Measurements from ENCODE around the gene KRTAP4-1.
"Not testable (repeated sequence)": the region's sequence is repeated elsewhere in the genome, so short reads cannot be mapped to it uniquely, and the experiment has no call there.

Gene KRTAP4-1

GRCh38 chr17:41184480-41184961 lies at the start of gene KRTAP4-1:
Gene KRTAP4-1, minus strand, starts transcription at chr17:41184911. Its CDS starts 57 bp downstream, at chr17:41184854.
- ATAC-seq = no peak
- no peak for DNase-seq

DNA sequence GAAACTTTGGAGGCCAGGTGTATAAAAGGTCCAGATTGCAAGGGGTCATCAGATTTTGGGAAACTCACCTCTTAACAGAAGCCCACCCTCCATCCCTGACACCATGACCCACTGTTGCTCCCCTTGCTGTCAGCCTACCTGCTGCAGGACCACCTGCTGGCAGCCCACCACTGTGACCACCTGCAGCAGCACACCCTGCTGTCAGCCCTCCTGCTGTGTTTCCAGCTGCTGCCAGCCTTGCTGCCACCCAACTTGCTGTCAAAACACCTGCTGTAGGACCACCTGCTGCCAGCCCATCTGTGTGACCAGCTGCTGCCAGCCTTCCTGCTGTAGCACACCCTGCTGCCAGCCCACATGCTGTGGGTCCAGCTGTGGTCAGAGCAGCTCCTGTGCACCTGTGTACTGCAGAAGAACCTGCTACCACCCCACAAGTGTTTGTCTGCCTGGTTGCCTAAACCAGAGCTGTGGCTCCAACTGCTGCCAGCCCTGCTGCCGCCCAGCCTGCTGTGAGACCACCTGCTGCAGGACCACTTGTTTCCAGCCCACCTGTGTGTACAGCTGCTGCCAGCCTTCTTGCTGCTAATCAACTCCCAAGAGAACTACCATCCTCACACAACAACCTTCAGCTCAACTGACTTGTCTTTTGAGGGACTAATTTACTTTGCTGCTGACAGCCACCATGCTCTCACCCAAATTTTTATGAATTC lies 47.8 kb upstream of the KRTAP4-1 start, which contains the start of gene KRTAP9-3:
Gene KRTAP9-3 (plus strand): TSS at position 51 of the 707 bp plus-strand sequence. CDS start 53 bp downstream, at position 104.
- not testable (repeated sequence) for DNase-seq, ATAC-seq

GRCh38 chr17:41231731-41232130 lies 47.0 kb upstream of the KRTAP4-1 start:
- no peak for ATAC-seq
- no peak for DNase-seq

- ATAC-seq (no peak), DNase-seq (no peak)
Observed at GRCh38 chr17:41230094-41230493, 45.4 kb upstream of the KRTAP4-1 start.

DNA sequence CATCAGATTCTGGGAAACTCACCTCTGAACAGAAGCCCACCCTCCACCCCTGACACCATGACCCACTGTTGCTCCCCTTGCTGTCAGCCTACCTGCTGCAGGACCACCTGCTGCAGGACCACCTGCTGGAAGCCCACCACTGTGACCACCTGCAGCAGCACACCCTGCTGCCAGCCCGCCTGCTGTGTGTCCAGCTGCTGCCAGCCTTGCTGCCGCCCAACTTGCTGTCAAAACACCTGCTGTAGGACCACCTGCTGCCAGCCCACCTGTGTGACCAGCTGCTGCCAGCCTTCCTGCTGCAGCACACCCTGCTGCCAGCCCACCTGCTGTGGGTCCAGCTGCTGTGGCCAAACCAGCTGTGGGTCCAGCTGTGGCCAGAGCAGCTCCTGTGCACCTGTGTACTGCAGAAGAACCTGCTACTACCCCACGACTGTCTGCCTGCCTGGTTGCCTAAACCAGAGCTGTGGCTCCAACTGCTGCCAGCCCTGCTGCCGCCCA lies 41.9 kb upstream of the KRTAP4-1 start, which contains the start of gene KRTAP9-2:
Gene KRTAP9-2 (plus strand): TSS at position 51 of the 498 bp plus-strand sequence. CDS start 7 bp downstream, at position 58.
- not testable (repeated sequence) for ATAC-seq, DNase-seq

- no peak for ATAC-seq
- no peak for DNase-seq
Observed at GRCh38 chr17:41226051-41226450, 41.3 kb upstream of the KRTAP4-1 start.

- DNase-seq = no peak
- no peak for ATAC-seq
Observed at GRCh38 chr17:41223821-41224220, 39.1 kb upstream of the KRTAP4-1 start.

DNA sequence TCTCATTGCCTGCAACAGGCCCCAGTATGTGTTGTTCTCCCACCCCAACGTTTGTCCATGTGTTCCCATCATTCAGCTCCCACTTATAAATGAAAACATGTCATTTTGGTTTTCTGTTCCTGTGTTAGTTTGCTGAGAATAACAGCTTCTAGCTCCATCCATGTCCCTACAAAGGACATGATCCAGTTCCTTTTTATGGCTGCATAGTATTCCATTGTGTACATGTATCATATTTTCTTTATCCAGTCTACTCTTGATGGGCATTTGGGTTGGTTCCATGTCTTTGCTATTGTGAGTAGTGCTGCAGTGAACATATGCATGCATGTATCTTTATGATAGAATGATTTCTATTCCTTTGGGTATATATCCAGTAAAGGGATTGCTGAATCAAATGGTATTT lies 31.0 kb upstream of the KRTAP4-1 start:
- no peak for DNase-seq
- no peak for ATAC-seq

GRCh38 chr17:41212524-41213169 lies 27.9 kb upstream of the KRTAP4-1 start:
- ATAC-seq = no peak
- DNase-seq = no peak

- no peak for DNase-seq
- peak; percentile 28 for ATAC-seq
Observed at GRCh38 chr17:41211845-41212466, 27.2 kb upstream of the KRTAP4-1 start.

GRCh38 chr17:41199421-41200078 lies 14.8 kb upstream of the KRTAP4-1 start:
- DNase-seq (no peak), ATAC-seq (no peak)

DNA sequence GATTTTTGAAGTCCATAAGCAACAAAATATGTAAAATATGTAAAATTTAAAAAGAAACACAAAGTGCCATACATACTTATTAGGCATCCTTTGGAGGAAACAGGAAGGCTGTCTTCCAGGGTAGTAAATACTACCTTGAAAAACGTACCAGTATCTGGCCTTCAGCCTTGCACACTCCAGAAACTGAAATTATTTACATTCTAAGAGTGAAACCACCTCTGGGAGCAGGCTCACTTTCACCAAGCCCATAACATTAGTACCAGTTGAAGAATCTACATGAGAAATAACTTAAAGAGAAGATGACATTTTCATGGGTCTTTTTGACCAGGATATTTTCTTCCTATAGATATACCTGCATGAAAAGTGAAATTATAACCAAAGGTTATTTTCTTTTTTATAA lies 11.4 kb upstream of the KRTAP4-1 start:
- ATAC-seq (no peak), DNase-seq (no peak)

DNA sequence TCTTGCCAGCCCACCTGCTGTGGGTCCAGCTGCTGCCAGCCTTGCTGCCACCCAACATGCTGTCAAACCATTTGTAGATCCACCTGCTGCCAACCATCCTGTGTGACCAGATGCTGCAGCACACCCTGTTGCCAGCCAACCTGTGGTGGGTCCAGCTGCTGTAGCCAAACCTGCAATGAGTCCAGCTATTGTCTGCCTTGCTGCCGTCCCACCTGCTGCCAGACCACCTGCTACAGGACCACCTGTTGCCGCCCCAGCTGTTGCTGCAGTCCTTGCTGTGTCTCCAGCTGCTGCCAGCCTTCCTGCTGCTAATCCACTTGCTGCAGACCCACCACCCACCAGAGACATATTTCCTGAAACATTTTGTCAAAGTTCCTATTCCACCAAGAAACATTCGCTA lies 5.6 kb upstream of the KRTAP4-1 start:
- no peak for DNase-seq
- no peak for ATAC-seq

- DNase-seq, ATAC-seq: not testable (repeated sequence)
Observed at GRCh38 chr17:41189837-41190318, 5.2 kb upstream of the KRTAP4-1 start, which contains the start of gene KRTAP9-1. Gene KRTAP9-1, plus strand, starts transcription at chr17:41189887. Its CDS starts 0 bp downstream, at chr17:41189887.

DNA sequence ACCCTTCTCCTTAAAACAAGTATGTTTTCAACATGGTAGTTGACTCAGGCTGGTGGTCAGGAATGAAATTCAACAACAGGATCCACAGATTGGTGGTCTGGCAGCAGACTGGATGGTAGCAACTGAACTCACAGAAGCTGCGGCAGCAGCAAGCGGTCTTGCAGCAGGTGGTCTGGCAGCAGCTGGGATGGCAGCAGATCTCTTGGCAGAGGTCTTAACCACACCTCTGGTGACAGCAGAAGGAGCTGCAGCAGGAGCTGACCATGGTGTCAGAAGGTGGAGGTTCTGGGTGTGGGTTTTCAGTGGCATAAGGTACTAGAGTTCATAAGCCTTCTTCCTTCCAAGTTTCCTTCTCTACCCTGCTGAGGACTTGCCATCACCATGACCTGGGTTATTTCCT lies 2.2 kb upstream of the KRTAP4-1 start:
- no peak for DNase-seq
- ATAC-seq = no peak

DNA sequence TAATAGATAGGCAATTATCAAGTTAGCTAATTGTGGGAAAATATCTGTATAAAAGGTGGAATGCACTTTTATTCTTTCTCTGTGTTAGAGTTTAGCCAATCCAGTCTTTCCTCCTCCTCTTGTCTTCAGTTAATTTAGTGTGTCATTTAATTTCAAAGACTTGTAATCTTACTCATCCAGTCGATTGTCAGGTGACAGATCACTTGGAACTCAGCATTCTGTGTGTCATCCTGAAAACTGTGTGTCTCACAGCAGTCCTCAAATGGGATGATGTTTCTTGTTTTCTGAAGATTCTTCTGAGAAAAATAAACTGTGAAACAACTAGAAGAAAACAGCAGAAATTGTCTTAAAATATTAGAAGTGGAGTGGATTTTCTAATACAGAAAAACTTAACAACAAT lies 290 bp upstream of the KRTAP4-1 start:
- DNase-seq (no peak), ATAC-seq (no peak)

- ATAC-seq = no peak
- DNase-seq = no peak
Observed at GRCh38 chr17:41178843-41179616, 5.7 kb downstream of the KRTAP4-1 start.

GRCh38 chr17:41178341-41178740 lies 6.4 kb downstream of the KRTAP4-1 start:
- no peak for DNase-seq

DNA sequence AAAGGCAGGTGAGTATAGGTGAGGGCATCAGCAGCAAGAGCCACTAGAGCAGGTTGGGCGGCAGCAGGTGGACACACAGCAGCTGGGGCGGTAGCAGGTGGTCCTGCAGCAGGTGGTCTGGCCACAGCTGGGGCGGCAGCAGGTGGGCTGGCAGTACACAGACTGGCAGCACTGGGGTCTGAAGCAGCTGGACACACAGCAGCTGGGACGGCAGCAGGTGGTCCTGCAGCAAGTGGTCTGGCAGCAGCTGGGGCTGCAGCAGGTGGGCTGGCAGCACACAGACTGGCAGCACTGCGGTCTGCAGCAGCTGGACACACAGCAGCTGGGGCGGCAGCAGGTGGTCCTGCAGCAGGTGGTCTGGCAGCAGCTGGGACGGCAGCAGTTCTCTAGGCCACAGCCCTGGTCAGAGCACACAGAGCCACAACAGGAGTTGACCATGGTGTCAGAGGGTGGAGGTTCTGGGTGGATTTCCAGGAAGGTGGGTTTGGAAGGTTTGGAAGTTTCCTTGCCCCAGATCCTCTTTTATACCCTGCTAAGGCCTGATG lies 6.9 kb downstream of the KRTAP4-1 start, which contains the start of gene KRTAP4-2:
Gene KRTAP4-2 (minus strand): TSS at position 495 of the 545 bp plus-strand sequence. CDS start 57 bp downstream, at position 438.
- DNase-seq (no peak), ATAC-seq (no peak)

More at GRCh38 chr17:41178341-41178740, 6.4 kb downstream of the KRTAP4-1 start:
- ATAC-seq = no peak

DNA sequence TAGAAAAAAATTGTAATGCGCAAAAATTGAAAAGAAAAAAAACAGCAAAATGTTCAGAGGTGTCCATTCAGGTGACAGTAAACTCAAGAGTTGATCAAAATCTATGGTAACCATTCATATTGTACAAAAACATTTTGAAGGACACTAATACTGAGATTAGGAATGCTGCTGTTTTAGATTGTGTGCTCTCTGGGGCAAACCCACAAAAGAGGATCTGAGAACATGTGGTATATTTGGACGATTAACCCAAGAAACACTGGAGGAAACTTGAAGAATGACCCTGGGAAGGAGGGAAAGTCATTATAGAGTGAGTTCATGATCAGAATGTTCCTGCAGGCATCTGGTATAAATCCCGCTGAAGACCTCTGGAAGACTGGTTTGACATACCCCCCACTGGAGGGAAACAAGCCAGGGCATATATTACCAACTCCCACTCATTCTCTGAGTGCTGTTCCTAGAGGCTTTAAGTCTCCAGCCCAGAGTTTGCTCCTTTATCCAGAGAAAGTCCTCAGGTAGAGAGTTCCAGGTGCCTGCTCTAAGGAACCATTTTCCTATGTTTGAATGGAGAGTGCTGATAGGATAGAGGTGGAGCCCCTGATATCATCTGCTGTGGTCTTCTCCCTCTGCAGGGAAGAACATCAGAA lies 7.8 kb downstream of the KRTAP4-1 start:
- DNase-seq = no peak

More for the DNA sequence above, 7.8 kb downstream of the KRTAP4-1 start:
- ATAC-seq = no peak

Data from stimulated activated naive CD8-positive, alpha-beta T cell treated with anti-CD3 and anti-CD28 coated beads, Interleukin-15, Interleukin-2, amounts not matched to agents 100 U/mL and 50 U/mL, for 24 hours (primary cell).